HG03439 (cell line): ENCODE measurements around the gene PLEKHG5.
A peak's percentile ranks its signal among the peaks of the same experiment; 100 is the strongest.
"Not testable (repeated sequence)": the region's sequence is repeated elsewhere in the genome, so short reads cannot be mapped to it uniquely, and the experiment has no call there.

Experiments
- ATAC-seq: cut with Tn5 transposase; IDR thresholded peaks from one replicate; pipeline ENCODE4 v1.9.1; 2021; ENCODE audit warnings: mild to moderate bottlenecking, moderate library complexity; ENCODE audit not compliant: unreplicated experiment

Gene PLEKHG5

GRCh38 chr1:6496890-6497214 lies 5.4 kb upstream of the PLEKHG5 start:
- ATAC-seq: no peak

- no peak for ATAC-seq
Measured at GRCh38 chr1:6496365-6496721, 4.9 kb upstream of the PLEKHG5 start.

GRCh38 chr1:6495540-6496364 lies 4.3 kb upstream of the PLEKHG5 start:
- ATAC-seq: no peak

GRCh38 chr1:6495041-6495441 lies 3.6 kb upstream of the PLEKHG5 start:
- no peak for ATAC-seq

- no peak for ATAC-seq
Measured at GRCh38 chr1:6494627-6495026, 3.2 kb upstream of the PLEKHG5 start.

- ATAC-seq: not testable (repeated sequence)
Measured at GRCh38 chr1:6493834-6494223, 2.4 kb upstream of the PLEKHG5 start.

GRCh38 chr1:6491966-6492365 lies 499 bp upstream of the PLEKHG5 start:
- no peak for ATAC-seq

- no peak for ATAC-seq
Measured at GRCh38 chr1:6491081-6491449, 402 bp downstream of the PLEKHG5 start.

GRCh38 chr1:6490181-6491080 lies 1.0 kb downstream of the PLEKHG5 start:
- no peak for ATAC-seq

GRCh38 chr1:6489799-6490180 lies 1.7 kb downstream of the PLEKHG5 start:
- ATAC-seq: peak; percentile 48

- ATAC-seq: no peak
Measured at GRCh38 chr1:6489383-6489765, 2.1 kb downstream of the PLEKHG5 start.

- no peak for ATAC-seq
Measured at GRCh38 chr1:6488602-6489382, 2.7 kb downstream of the PLEKHG5 start.

GRCh38 chr1:6487804-6488484 lies 3.5 kb downstream of the PLEKHG5 start:
- no peak for ATAC-seq

- ATAC-seq: no peak
Measured at GRCh38 chr1:6486433-6487011, 4.9 kb downstream of the PLEKHG5 start.

- ATAC-seq: no peak
Measured at GRCh38 chr1:6485168-6486101, 6.0 kb downstream of the PLEKHG5 start.

- no peak for ATAC-seq
Measured at GRCh38 chr1:6484826-6485167, 6.7 kb downstream of the PLEKHG5 start.

GRCh38 chr1:6483761-6484117 lies 7.7 kb downstream of the PLEKHG5 start:
- no peak for ATAC-seq

GRCh38 chr1:6483017-6483760 lies 8.3 kb downstream of the PLEKHG5 start:
- ATAC-seq: no peak

GRCh38 chr1:6481820-6482219 lies 9.6 kb downstream of the PLEKHG5 start:
- no peak for ATAC-seq
